Endodermal cell (in vitro differentiated cells): Measurements from ENCODE around the gene MLANA. TPM values are rescaled to one million over a fixed set of nuclear protein-coding genes. Genes with fewer than 3 reads are reported as not detected.

ENCODE experiments used
- DNase-seq: peaks from one replicate; pipeline ENCODE4 v3.0.0-alpha.2; 2017
- H3K27ac ChIP-seq: 2 replicates; pipeline ENCODE4 v1.5.1; 2013; ENCODE audit warnings: mild to moderate bottlenecking, low read depth, low read length, moderate library complexity
- H3K27me3 ChIP-seq: 2 replicates; pipeline ENCODE4 v1.6.1; 2013; ENCODE audit warnings: mild to moderate bottlenecking, low read length, moderate library complexity; ENCODE audit not compliant: insufficient read depth, control insufficient read depth, poor library complexity, severe bottlenecking
- H3K36me3 ChIP-seq: 2 replicates; pipeline ENCODE4 v1.7.0; 2013; ENCODE audit warnings: mild to moderate bottlenecking, low read length, moderate library complexity; ENCODE audit not compliant: control insufficient read depth, insufficient read depth
- H3K4me1 ChIP-seq: one replicate; pipeline ENCODE4 v1.7.0; 2013; ENCODE audit warnings: low read length; ENCODE audit not compliant: control insufficient read depth, insufficient read depth
- H3K4me3 ChIP-seq: 2 replicates; pipeline ENCODE4 v1.5.1; 2013; ENCODE audit warnings: mild to moderate bottlenecking, low read length, moderate library complexity
- H3K9ac ChIP-seq: 2 replicates; pipeline ENCODE4 v1.6.1; 2013; ENCODE audit warnings: mild to moderate bottlenecking, low read length, moderate library complexity; ENCODE audit not compliant: poor library complexity, severe bottlenecking; ENCODE audit errors: extremely low read depth
- H3K9me3 ChIP-seq: 2 replicates; pipeline ENCODE4 v1.6.1; 2013; ENCODE audit warnings: mild to moderate bottlenecking, low read length, moderate library complexity; ENCODE audit not compliant: control insufficient read depth
- H3K27ac Mint-ChIP-seq: 2 replicates; pipeline ENCODE4 v1.8.0; 2020; ENCODE audit warnings: mixed read lengths
- H3K27me3 Mint-ChIP-seq: 2 replicates; pipeline ENCODE4 v1.8.0; 2021; ENCODE audit warnings: mild to moderate bottlenecking, mixed read lengths; ENCODE audit not compliant: insufficient read depth
- H3K36me3 Mint-ChIP-seq: 2 replicates; pipeline ENCODE4 v1.8.0; 2020; ENCODE audit warnings: low read depth, mixed read lengths
- H3K4me1 Mint-ChIP-seq: 2 replicates; pipeline ENCODE4 v1.8.0; 2020; ENCODE audit warnings: mixed read lengths
- H3K4me3 Mint-ChIP-seq: 2 replicates; pipeline ENCODE4 v1.8.0; 2020; ENCODE audit warnings: mild to moderate bottlenecking, moderate library complexity, mixed read lengths
- H3K9me3 Mint-ChIP-seq: 2 replicates; pipeline ENCODE4 v1.8.0; 2020; ENCODE audit warnings: mild to moderate bottlenecking, mixed read lengths
- CTCF ChIP-seq: fragments of 200-600 bp; sonication (generic); conservative IDR thresholded peaks from 2 replicates; pipeline ENCODE4 v1.5.0; 2021; ENCODE audit warnings: antibody characterized with exemption, mild to moderate bottlenecking
- WGBS, 2 experiments: methylation state at CpG; one replicate each; pipeline versions ENCODE4 v1.1.5 to v1.1.7; 2013; ENCODE audit warnings: missing lambda C conversion rate in 2 of 2, mixed read lengths in 1 of 2; ENCODE audit not compliant: insufficient coverage in 1 of 2, insufficient read length in 1 of 2; 5-methylcytosine and 5-hydroxymethylcytosine counted together
- total RNA-seq, 2 donors: library from RNA; stranded (reverse); fragmentation: NEBNext Ultra II Directional in 1 of 2; extraction: Animal tissue kit (Norgen Biotek cat#: 25700) in 1 of 2; gene quantifications; 2 replicates in 1 of 2; 3 replicates in 1 of 2; pipeline ENCODE4 v1.2.1, GENCODE V29; 2021

The MLANA gene
- total RNA-seq, 2 donors from 2014 or later = not detected

GRCh38 chr9:5846501-5846921 is 44.2 kb upstream of the MLANA start:
- Mint-ChIP-seq H3K27ac (no peak overlapping the region), H3K36me3 (no peaks in the 10 kb centered on the region), H3K4me3 (no peak overlapping the region), H3K9me3 (peaks cover 6% of the 10 kb centered on the region), H3K27me3 (no peaks in the 10 kb centered on the region), H3K4me1 (peaks cover 26% of the 10 kb centered on the region)
- no peak overlapping the region for H3K27ac ChIP-seq
- peaks cover 13% of the 10 kb centered on the region for H3K4me1 ChIP-seq
- H3K9me3 ChIP-seq = no peaks in the 10 kb centered on the region
- 91 to 100% methylated on average over 2 to 4 of the region's 4 CpGs for WGBS, 2 experiments
- H3K36me3 ChIP-seq = no peaks in the 10 kb centered on the region
- no peak for TF ChIP-seq CTCF
- DNase-seq = no peak
- H3K9ac ChIP-seq = no peak overlapping the region
- H3K27me3 ChIP-seq = no peaks in the 10 kb centered on the region
- H3K4me3 ChIP-seq = no peak overlapping the region

GRCh38 chr9:5848372-5848882 is 42.3 kb upstream of the MLANA start:
- Mint-ChIP-seq H3K36me3 (no peaks in the 10 kb centered on the region), H3K27me3 (no peaks in the 10 kb centered on the region), H3K4me1 (peaks cover 29% of the 10 kb centered on the region), H3K9me3 (no peaks in the 10 kb centered on the region), H3K27ac (no peak overlapping the region), H3K4me3 (no peak overlapping the region)
- no peaks in the 10 kb centered on the region for H3K9me3 ChIP-seq
- DNase-seq = no peak
- H3K36me3 ChIP-seq = no peaks in the 10 kb centered on the region
- H3K4me1 ChIP-seq = peaks cover 6% of the 10 kb centered on the region
- H3K4me3 ChIP-seq = no peak overlapping the region
- H3K9ac ChIP-seq = no peak overlapping the region
- 84 to 100% methylated on average over 1 to 3 of the region's 3 CpGs for WGBS, 2 experiments
- no peaks in the 10 kb centered on the region for H3K27me3 ChIP-seq
- TF ChIP-seq CTCF = no peak
- H3K27ac ChIP-seq = no peak overlapping the region

GRCh38 chr9:5850724-5851122 is 40.0 kb upstream of the MLANA start:
- TF ChIP-seq CTCF = no peak
- H3K36me3 ChIP-seq = no peaks in the 10 kb centered on the region

More at GRCh38 chr9:5850724-5851122, 40.0 kb upstream of the MLANA start:
- no peak overlapping the region for H3K4me3 Mint-ChIP-seq
- no peak overlapping the region for H3K9ac ChIP-seq
- no peaks in the 10 kb centered on the region for H3K27me3 Mint-ChIP-seq
- H3K4me1 Mint-ChIP-seq = peaks cover 24% of the 10 kb centered on the region
- H3K9me3 Mint-ChIP-seq = no peaks in the 10 kb centered on the region
- no peaks in the 10 kb centered on the region for H3K9me3 ChIP-seq
- peak; percentile 9 for DNase-seq
- H3K4me3 ChIP-seq = no peak overlapping the region
- H3K27ac Mint-ChIP-seq = no peak overlapping the region
- no peak overlapping the region for H3K27ac ChIP-seq
- H3K36me3 Mint-ChIP-seq = no peaks in the 10 kb centered on the region
- H3K4me1 ChIP-seq = peaks cover 4% of the 10 kb centered on the region
- no peaks in the 10 kb centered on the region for H3K27me3 ChIP-seq
